ENCODE results near the gene PDYN. TPM values are rescaled to one million over a fixed set of nuclear protein-coding genes. Genes with fewer than 3 reads are reported as not detected.

PDYN gene
- total RNA-seq, 4 donors from 2014 or later: not detected

DNA sequence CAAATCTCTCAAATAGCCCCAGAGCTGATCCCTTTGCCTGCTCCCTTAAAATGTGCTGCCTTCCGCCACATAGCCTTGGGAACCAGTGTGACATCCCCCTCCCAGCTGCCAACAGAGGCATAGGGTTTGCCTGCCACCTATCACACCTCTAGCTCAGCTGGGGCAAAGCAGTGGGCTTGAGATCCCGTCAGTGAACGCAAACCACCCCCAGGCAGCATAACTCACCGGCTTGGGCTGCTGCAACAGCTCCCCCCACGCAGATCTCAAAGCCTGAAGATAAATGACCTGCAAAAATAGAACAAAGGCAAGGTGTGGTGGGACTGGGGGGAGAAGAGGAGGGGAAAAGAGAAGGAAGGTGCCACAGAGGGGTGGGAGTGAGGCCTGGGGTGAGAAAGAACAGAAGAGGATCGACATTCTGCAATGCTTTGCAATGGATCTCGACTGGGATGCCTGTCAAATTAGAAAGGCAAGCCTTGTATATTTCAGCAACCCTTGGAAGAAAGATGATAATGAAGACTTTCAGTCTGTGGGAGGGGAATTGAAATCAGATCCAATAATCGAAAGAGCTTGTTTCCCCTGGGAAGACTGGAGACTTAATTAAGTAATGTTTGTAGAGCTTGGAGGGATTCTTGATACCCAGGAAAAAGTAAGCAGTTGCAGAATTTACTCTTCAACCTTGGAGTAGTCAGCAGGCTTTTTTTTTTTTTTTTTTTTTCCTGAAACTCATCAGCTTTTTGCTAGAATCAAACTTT lies 1.3 kb downstream of the PDYN start:
- H3K27me3 ChIP-seq: peaks cover 0 to 82% (median 0%) of the 10 kb centered on the region in 4 donors
- intact Hi-C loops (cut with DNase I): no loop called here
- no peak overlapping the region for H3K27ac ChIP-seq (replicated peaks in 1 of 4)

DNA sequence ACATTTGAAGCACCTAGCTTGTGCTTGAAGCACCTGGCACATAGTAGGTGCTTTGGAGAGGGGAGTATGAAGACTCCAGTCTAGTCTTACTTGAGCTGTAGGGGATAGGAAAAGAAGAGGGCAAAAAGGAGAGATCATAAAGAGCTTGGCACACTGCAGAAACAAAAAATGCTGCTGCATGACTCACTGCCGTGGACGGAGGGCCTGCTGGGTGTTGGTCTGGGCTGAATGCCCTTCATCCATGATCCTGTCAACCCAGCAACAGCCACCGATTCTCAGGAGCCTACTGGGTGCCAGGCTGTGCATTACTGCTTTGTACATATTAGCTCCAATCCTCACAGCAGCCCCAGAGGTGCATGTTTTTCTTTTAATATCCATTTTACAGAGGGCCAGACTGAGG lies 6.0 kb downstream of the PDYN start:
- Histone ChIP-seq H3K27me3 (peaks cover 0 to 55% (median 0%) of the 10 kb centered on the region in 4 donors), H3K4me1 (no peaks in the 10 kb centered on the region), H3K4me3 (no peak overlapping the region), H3K9me3 (no peaks in the 10 kb centered on the region), H3K27ac (replicated peaks in 1 of 4) (no peak overlapping the region), H3K36me3 (no peaks in the 10 kb centered on the region)
- WGBS: 36% methylated on average over 3 of the region's 3 CpGs
- TF ChIP-seq EP300 (IDR thresholded peaks at IDR 0.05): no peak
- TF ChIP-seq, protein P1, sequence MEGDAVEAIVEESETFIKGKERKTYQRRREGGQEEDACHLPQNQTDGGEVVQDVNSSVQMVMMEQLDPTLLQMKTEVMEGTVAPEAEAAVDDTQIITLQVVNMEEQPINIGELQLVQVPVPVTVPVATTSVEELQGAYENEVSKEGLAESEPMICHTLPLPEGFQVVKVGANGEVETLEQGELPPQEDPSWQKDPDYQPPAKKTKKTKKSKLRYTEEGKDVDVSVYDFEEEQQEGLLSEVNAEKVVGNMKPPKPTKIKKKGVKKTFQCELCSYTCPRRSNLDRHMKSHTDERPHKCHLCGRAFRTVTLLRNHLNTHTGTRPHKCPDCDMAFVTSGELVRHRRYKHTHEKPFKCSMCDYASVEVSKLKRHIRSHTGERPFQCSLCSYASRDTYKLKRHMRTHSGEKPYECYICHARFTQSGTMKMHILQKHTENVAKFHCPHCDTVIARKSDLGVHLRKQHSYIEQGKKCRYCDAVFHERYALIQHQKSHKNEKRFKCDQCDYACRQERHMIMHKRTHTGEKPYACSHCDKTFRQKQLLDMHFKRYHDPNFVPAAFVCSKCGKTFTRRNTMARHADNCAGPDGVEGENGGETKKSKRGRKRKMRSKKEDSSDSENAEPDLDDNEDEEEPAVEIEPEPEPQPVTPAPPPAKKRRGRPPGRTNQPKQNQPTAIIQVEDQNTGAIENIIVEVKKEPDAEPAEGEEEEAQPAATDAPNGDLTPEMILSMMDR (IDR thresholded peaks at IDR 0.05): no peak
- no peak for TF ChIP-seq POLR2A (IDR thresholded peaks at IDR 0.05; ENCODE audit: low read depth)
- TF ChIP-seq POLR2AphosphoS5 (IDR thresholded peaks at IDR 0.05): no peak
- intact Hi-C loops (cut with DNase I): no loop called here
- no peak for DNase-seq (ENCODE audit: extremely low spot score)

More for the DNA sequence above, 1.3 kb downstream of the PDYN start:
- DNase-seq (ENCODE audit: extremely low spot score): no peak
- Histone ChIP-seq H3K9me3 (no peaks in the 10 kb centered on the region), H3K4me1 (no peaks in the 10 kb centered on the region), H3K4me3 (no peak overlapping the region), H3K36me3 (no peaks in the 10 kb centered on the region)
- TF ChIP-seq POLR2AphosphoS5 (IDR thresholded peaks at IDR 0.05): no peak
- TF ChIP-seq, protein P1 (IDR thresholded peaks at IDR 0.05): no peak
- no peak for TF ChIP-seq EP300 (IDR thresholded peaks at IDR 0.05)
- TF ChIP-seq POLR2A (IDR thresholded peaks at IDR 0.05; ENCODE audit: low read depth): no peak
- 27% methylated on average over 8 of the region's 8 CpGs for WGBS

DNA sequence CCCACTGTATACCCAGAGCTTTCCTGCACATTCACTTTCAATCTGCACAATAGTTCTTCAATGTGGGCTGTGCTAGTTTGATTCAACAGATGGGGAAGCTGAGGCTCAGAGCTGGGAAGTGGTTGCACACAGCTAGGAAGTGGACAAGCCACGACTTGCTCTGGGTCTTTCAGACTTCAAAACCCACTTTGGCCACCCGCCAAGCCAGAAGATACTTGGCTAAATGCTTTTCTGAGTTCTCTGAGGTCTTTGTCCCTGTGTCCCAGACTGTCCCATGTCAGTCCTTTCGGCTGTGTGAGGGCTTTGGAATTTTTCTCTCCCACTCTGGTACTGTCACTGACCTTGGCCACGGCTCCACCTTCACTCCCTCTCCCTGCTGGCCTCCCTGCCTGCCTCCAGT lies 10.6 kb downstream of the PDYN start:
- no peaks in the 10 kb centered on the region for H3K9me3 ChIP-seq
- intact Hi-C loops (cut with DNase I): no loop called here
- TF ChIP-seq EP300 (IDR thresholded peaks at IDR 0.05) (no peak), POLR2AphosphoS5 (IDR thresholded peaks at IDR 0.05) (no peak), POLR2A (IDR thresholded peaks at IDR 0.05; ENCODE audit: low read depth) (no peak)
- TF ChIP-seq, protein P1 (IDR thresholded peaks at IDR 0.05): no peak

DNA sequence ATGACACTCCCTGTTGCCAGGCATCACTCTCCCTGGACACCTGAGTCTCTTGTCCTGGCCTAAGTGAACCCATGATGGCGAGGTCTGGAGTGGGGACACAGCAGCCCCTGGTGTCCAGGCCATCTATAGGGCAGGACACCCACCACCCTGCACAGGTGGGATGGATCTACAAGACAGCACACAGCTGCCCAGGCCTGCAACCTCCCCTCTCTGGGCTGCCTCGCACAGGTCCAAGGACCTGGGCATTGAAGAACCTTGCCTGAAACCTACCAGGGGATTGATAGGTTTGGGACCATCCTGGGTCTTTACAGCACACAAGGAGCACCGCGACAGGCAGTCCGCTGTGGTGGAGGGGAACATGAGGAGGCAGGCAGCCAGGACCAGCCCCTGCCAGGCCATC lies 11.2 kb downstream of the PDYN start:
- Histone ChIP-seq H3K4me1 (no peaks in the 10 kb centered on the region), H3K4me3 (no peak overlapping the region), H3K9me3 (no peaks in the 10 kb centered on the region), H3K27me3 (peaks cover 0 to 44% (median 0%) of the 10 kb centered on the region in 4 donors), H3K36me3 (no peaks in the 10 kb centered on the region), H3K27ac (replicated peaks in 1 of 4) (no peak overlapping the region)
- 88% methylated on average over 4 of the region's 5 CpGs for WGBS
- TF ChIP-seq POLR2A (IDR thresholded peaks at IDR 0.05; ENCODE audit: low read depth) (no peak), EP300 (IDR thresholded peaks at IDR 0.05) (no peak), POLR2AphosphoS5 (IDR thresholded peaks at IDR 0.05) (no peak)
- TF ChIP-seq, protein P1 (IDR thresholded peaks at IDR 0.05): no peak
- intact Hi-C loops (cut with DNase I): no loop called here
- DNase-seq (ENCODE audit: extremely low spot score): no peak

More for the DNA sequence above, 10.6 kb downstream of the PDYN start:
- 48% methylated on average over 4 of the region's 4 CpGs for WGBS
- peaks cover 0 to 44% (median 0%) of the 10 kb centered on the region in 4 donors for H3K27me3 ChIP-seq
- H3K4me3 ChIP-seq: no peak overlapping the region
- DNase-seq (ENCODE audit: extremely low spot score): no peak
- H3K4me1 ChIP-seq: no peaks in the 10 kb centered on the region
- no peak overlapping the region for H3K27ac ChIP-seq (replicated peaks in 1 of 4)
- H3K36me3 ChIP-seq: no peaks in the 10 kb centered on the region

Data from esophagus muscularis mucosa (tissue), 4 donors.